Mesendoderm (in vitro differentiated cells): ENCODE measurements around the gene SLC13A3.

Source experiments
- DNase-seq: peaks from one replicate; pipeline ENCODE4 v3.0.0; 2013
- H2AK5ac ChIP-seq: 2 replicates; pipeline ENCODE4 v1.6.1; 2013; ENCODE audit warnings: low read length, inconsistent platforms
- H2BK120ac ChIP-seq: 2 replicates; pipeline ENCODE4 v1.6.1; 2013; ENCODE audit warnings: low read depth, mild to moderate bottlenecking, low read length, moderate library complexity, mixed read lengths
- H2BK15ac ChIP-seq: replicated peaks from 2 replicates; pipeline ENCODE4 v1.6.1; 2013; ENCODE audit warnings: low read depth, mild to moderate bottlenecking, moderate library complexity
- H2BK5ac ChIP-seq: 2 replicates; pipeline ENCODE4 v1.6.1; 2013; ENCODE audit warnings: low read length, inconsistent platforms
- H3K18ac ChIP-seq: 2 replicates; pipeline ENCODE4 v1.6.1; 2013; ENCODE audit warnings: mild to moderate bottlenecking, low read length, mixed read lengths
- H3K23ac ChIP-seq: one replicate; pipeline ENCODE4 v1.6.1; 2013; ENCODE audit warnings: low read length
- H3K27ac ChIP-seq: 2 replicates; pipeline ENCODE4 v1.5.1; 2013; ENCODE audit warnings: low read depth, mild to moderate bottlenecking, inconsistent platforms, low read length, moderate library complexity
- H3K27me3 ChIP-seq: 2 replicates; pipeline ENCODE4 v1.6.1; 2013; ENCODE audit warnings: low read length, control low read depth, mild to moderate bottlenecking, inconsistent platforms; ENCODE audit not compliant: insufficient read depth, poor library complexity
- H3K36me3 ChIP-seq: 2 replicates; pipeline ENCODE4 v1.6.1; 2013; ENCODE audit warnings: low read length, inconsistent platforms; ENCODE audit not compliant: control insufficient read depth, insufficient read depth
- H3K4ac ChIP-seq: one replicate; pipeline ENCODE4 v1.6.1; 2013; ENCODE audit warnings: low read depth, mild to moderate bottlenecking, low read length, moderate library complexity
- H3K4me1 ChIP-seq: 2 replicates; pipeline ENCODE4 v1.6.1; 2013; ENCODE audit warnings: low read depth, low read length, inconsistent platforms; ENCODE audit not compliant: control insufficient read depth
- H3K4me2 ChIP-seq: 2 replicates; pipeline ENCODE4 v1.6.1; 2013; ENCODE audit warnings: low read length
- H3K4me3 ChIP-seq: 2 replicates; pipeline ENCODE4 v1.5.1; 2013; ENCODE audit warnings: mild to moderate bottlenecking, low read length
- H3K56ac ChIP-seq: one replicate; pipeline ENCODE4 v1.6.1; 2013; ENCODE audit warnings: low read length
- H3K79me1 ChIP-seq: 2 replicates; pipeline ENCODE4 v1.6.1; 2013; ENCODE audit warnings: low read length, inconsistent platforms
- H3K79me2 ChIP-seq: 2 replicates; pipeline ENCODE4 v1.6.1; 2013; ENCODE audit warnings: mild to moderate bottlenecking, low read length; ENCODE audit not compliant: control insufficient read depth, insufficient read depth
- H3K9ac ChIP-seq: 2 replicates; pipeline ENCODE4 v1.6.1; 2013; ENCODE audit warnings: low read length, inconsistent platforms
- H4K5ac ChIP-seq: one replicate; pipeline ENCODE4 v1.6.1; 2013; ENCODE audit warnings: low read length
- H4K8ac ChIP-seq: one replicate; pipeline ENCODE4 v1.6.1; 2013; ENCODE audit warnings: low read depth, mild to moderate bottlenecking, control low read depth, low read length, moderate library complexity
- WGBS: extraction: QIAGEN DNeasy Blood & Tissue Kit; methylation state at CpG from one replicate; pipeline ENCODE4 v1.1.7; 2013; ENCODE audit warnings: low lambda C conversion rate, missing lambda C conversion rate; ENCODE audit not compliant: insufficient coverage; ENCODE audit errors: extremely low coverage; 5-methylcytosine and 5-hydroxymethylcytosine counted together

Gene SLC13A3

DNA sequence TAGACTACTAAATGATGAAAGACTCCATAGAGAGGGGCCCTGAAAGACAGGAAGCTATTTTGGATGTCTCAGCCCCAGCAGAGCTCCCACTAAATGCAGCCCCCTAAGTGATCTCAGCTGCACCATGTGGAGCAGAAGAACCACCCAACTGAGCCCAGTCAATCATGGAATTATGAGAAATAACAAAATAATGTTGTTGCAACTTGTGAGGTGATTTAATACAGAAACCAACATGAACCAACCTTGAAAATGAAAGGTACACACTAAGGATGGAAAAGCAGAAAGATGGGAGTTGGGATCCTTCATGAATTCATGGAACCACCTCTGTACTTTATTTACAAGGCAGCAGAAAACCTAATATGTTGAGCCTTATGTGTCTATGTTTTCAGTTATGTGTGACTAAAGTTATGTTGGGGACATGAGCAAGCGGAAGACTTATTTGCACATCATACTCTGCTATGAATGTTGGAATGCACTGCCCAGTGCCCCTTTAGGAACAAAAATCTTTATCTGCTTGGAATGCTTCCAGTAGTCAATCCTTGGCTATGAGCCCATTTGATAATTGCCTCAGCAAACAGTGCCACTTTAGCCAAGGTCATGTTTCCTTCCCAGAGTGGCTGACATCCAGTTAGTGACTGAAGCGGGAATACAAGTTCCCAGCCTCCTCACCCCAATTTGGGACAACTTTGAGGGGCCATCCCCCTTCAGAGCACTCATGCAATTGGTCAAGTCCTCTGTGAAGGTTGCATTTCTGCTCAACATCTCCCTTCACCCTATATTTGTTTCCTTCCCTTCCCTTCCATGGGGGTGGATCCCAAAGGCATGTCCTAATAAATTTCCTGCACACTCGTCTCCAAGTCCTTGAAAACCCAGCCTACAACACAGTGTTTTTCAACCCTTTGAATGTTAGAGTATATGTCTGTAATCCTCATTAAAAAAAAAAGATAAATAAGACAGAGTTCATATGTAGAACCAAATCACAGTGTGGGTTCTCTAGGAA lies 19.6 kb upstream of the SLC13A3 start:
- Histone ChIP-seq H3K4me2 (no peak overlapping the region), H3K36me3 (no peaks in the 10 kb centered on the region), H2BK5ac (no peak overlapping the region), H4K8ac (no peak overlapping the region), H3K9ac (no peak overlapping the region), H3K18ac (no peak overlapping the region), H2AK5ac (no peak overlapping the region), H2BK120ac (no peak overlapping the region), H3K56ac (no peak overlapping the region), H3K27ac (no peak overlapping the region), H3K4me3 (no peak overlapping the region), H2BK15ac (no peak overlapping the region), H4K5ac (no peak overlapping the region), H3K23ac (no peak overlapping the region), H3K4me1 (no peaks in the 10 kb centered on the region), H3K79me1 (no peaks in the 10 kb centered on the region), H3K79me2 (no peaks in the 10 kb centered on the region), H3K27me3 (no peaks in the 10 kb centered on the region), H3K4ac (no peak overlapping the region)
- no CpG with 5 or more reads among the region's 3 CpGs for WGBS
- no peak for DNase-seq

DNA sequence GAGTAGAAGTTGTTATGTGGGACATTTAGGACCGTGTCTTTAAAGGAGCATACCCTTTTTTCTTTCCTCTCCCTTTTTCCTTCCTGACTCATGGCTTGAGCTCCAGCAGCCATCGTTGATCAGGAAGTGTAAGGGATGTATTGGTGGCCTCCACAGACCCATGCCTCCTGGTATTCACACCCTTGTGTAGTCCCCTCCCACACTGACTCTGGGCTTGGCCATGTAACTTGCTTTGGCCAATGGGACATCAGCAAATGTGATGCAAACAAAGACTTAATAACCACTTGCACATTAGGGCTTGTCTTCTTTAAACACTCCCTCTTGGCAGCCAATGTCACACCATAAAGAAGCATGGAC lies 18.9 kb upstream of the SLC13A3 start:
- no CpG with 5 or more reads among the region's 2 CpGs for WGBS
- Histone ChIP-seq H3K79me2 (no peaks in the 10 kb centered on the region), H3K9ac (no peak overlapping the region)

DNA sequence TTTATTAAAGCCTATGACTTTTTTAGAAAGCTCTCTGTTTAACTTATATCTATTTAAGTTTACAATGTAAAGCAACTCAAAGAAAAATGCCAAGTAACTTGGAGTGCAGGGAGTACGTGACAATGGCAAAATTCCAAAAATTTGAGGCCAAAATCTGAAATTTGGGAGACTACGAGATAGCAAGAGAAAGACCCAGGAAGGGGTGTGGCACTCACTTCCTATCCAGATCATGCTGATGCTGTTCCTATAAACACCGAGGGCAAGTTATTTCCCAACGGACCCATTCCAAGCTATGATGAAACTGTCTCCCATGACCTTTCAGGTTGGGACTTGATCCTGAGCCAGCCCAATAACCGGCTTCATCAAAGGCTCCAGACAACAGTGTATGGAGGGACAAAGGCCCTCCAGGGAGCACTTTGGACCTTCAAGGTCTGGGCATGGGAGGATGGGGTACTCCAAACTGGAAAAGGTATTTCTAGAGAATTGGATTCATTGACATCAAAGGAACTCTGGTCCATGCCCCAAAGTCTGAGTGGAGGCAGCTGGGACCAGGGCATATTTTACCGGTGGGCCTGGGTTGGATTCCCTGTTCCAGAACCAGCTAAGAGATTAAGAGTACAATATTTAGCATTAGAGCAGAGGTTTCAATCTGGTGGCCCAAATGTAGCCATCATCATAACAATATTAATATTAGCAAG lies 15.7 kb upstream of the SLC13A3 start:
- Histone ChIP-seq H3K79me2 (no peaks in the 10 kb centered on the region), H3K27me3 (no peaks in the 10 kb centered on the region), H3K79me1 (no peaks in the 10 kb centered on the region), H2AK5ac (no peak overlapping the region), H3K27ac (no peak overlapping the region), H3K56ac (no peak overlapping the region), H3K9ac (no peak overlapping the region), H3K23ac (no peak overlapping the region), H2BK5ac (no peak overlapping the region), H4K5ac (no peak overlapping the region), H4K8ac (no peak overlapping the region), H3K36me3 (no peaks in the 10 kb centered on the region), H2BK120ac (no peak overlapping the region), H3K4me2 (no peak overlapping the region), H3K4me1 (no peaks in the 10 kb centered on the region), H3K4me3 (no peak overlapping the region), H2BK15ac (no peak overlapping the region), H3K4ac (no peak overlapping the region), H3K18ac (no peak overlapping the region)
- WGBS, result no CpG with 5 or more reads among the region's 6 CpGs
- DNase-seq, result no peak

More for the DNA sequence above, 18.9 kb upstream of the SLC13A3 start:
- H4K5ac ChIP-seq, result no peak overlapping the region
- DNase-seq, result no peak
- no peaks in the 10 kb centered on the region for H3K79me1 ChIP-seq
- no peak overlapping the region for H3K4me3 ChIP-seq
- no peaks in the 10 kb centered on the region for H3K4me1 ChIP-seq
- H3K18ac ChIP-seq, result no peak overlapping the region
- H3K36me3 ChIP-seq, result no peaks in the 10 kb centered on the region
- H4K8ac ChIP-seq, result no peak overlapping the region
- H2BK15ac ChIP-seq, result no peak overlapping the region
- no peak overlapping the region for H3K27ac ChIP-seq
- H3K4ac ChIP-seq, result no peak overlapping the region
- H3K4me2 ChIP-seq, result no peak overlapping the region
- H2BK120ac ChIP-seq, result no peak overlapping the region
- H2BK5ac ChIP-seq, result no peak overlapping the region
- no peak overlapping the region for H3K23ac ChIP-seq
- no peak overlapping the region for H2AK5ac ChIP-seq
- H3K56ac ChIP-seq, result no peak overlapping the region
- H3K27me3 ChIP-seq, result no peaks in the 10 kb centered on the region

DNA sequence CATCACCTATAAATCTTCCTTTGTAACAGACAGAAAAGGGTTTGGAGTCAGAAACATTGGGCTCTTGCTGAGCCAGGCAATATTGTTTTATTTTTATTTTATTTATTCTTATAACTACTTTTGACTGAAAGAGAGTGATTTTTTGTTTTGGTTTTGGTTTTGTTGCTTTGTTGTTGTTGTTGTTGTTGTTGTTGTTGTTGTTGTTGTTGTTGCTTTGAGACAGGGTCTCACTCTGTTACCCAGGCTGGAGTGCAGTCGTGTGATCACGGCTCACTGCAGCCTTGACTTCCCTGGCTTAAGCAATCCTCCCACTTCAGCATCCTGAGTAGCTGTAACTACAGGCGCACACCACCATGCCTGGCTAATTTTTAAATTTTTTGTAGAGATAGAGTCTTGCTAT lies 15.0 kb upstream of the SLC13A3 start:
- Histone ChIP-seq H3K36me3 (no peaks in the 10 kb centered on the region), H3K56ac (no peak overlapping the region), H3K18ac (no peak overlapping the region), H3K79me1 (no peaks in the 10 kb centered on the region), H4K8ac (no peak overlapping the region), H3K27me3 (no peaks in the 10 kb centered on the region), H3K23ac (no peak overlapping the region), H3K79me2 (no peaks in the 10 kb centered on the region), H4K5ac (no peak overlapping the region), H2BK15ac (no peak overlapping the region), H3K4me3 (no peak overlapping the region), H2BK120ac (no peak overlapping the region), H3K4me1 (no peaks in the 10 kb centered on the region), H3K27ac (no peak overlapping the region), H3K4me2 (no peak overlapping the region), H2AK5ac (no peak overlapping the region), H2BK5ac (no peak overlapping the region), H3K9ac (no peak overlapping the region), H3K4ac (no peak overlapping the region)
- no CpG with 5 or more reads among the region's 3 CpGs for WGBS
- no peak for DNase-seq

DNA sequence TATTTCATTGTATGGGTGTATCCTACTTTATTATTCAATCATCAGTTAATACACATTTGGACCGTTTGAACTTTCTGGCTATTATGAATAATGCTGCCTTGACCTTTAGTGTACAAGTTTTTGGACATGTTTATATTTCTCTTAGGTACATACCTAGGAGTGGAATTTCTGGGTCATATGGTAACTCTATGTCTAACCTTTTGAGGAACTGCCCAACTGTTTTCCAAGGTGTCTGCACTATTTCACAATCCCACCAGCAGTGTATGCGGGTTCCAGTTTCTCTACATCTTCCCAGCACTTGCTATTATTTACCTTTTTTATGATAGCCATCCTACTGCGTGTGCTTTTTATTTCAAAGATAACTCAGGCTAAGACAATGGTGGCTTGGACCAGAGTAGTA lies 14.3 kb upstream of the SLC13A3 start:
- H2BK120ac ChIP-seq, result no peak overlapping the region
- no peak overlapping the region for H3K4me2 ChIP-seq
- H3K36me3 ChIP-seq, result no peaks in the 10 kb centered on the region
- no peak overlapping the region for H3K18ac ChIP-seq
- no peaks in the 10 kb centered on the region for H3K27me3 ChIP-seq
- no peak overlapping the region for H3K4me3 ChIP-seq
- no peak overlapping the region for H3K4ac ChIP-seq
- H2BK15ac ChIP-seq, result no peak overlapping the region
- no peaks in the 10 kb centered on the region for H3K4me1 ChIP-seq
- no peak overlapping the region for H4K8ac ChIP-seq
- no peaks in the 10 kb centered on the region for H3K79me2 ChIP-seq
- H2AK5ac ChIP-seq, result no peak overlapping the region
- H3K9ac ChIP-seq, result no peak overlapping the region
- no peak for DNase-seq
- WGBS, result no CpG with 5 or more reads among the region's 3 CpGs
- H3K23ac ChIP-seq, result no peak overlapping the region
- no peak overlapping the region for H3K27ac ChIP-seq
- H4K5ac ChIP-seq, result no peak overlapping the region
- no peaks in the 10 kb centered on the region for H3K79me1 ChIP-seq
- H2BK5ac ChIP-seq, result no peak overlapping the region
- H3K56ac ChIP-seq, result no peak overlapping the region
